Skeletal muscle satellite cell (primary cell): ENCODE results near the gene CYP51A1.
"Not testable (repeated sequence)": the region's sequence is repeated elsewhere in the genome, so short reads cannot be mapped to it uniquely, and the experiment has no call there.

Source experiments
- H3K27me3 ChIP-seq: 2 replicates; pipeline ENCODE4 v1.7.0; 2013; ENCODE audit warnings: low read length; ENCODE audit not compliant: control insufficient read depth, insufficient read depth
- H3K36me3 ChIP-seq: 2 replicates; pipeline ENCODE4 v1.7.0; 2013; ENCODE audit warnings: mild to moderate bottlenecking, control low read depth, low read length; ENCODE audit not compliant: insufficient read depth
- H3K4me1 ChIP-seq: 2 replicates; pipeline ENCODE4 v1.7.0; 2013; ENCODE audit warnings: low read length; ENCODE audit not compliant: control insufficient read depth, insufficient read depth
- H3K4me2 ChIP-seq: 2 replicates; pipeline ENCODE4 v1.7.0; 2013; ENCODE audit warnings: mild to moderate bottlenecking, low read length
- H3K4me3 ChIP-seq: 2 replicates; pipeline ENCODE4 v1.7.0; 2013; ENCODE audit warnings: low read length
- H3K9ac ChIP-seq: 2 replicates; pipeline ENCODE4 v1.7.0; 2013; ENCODE audit warnings: mild to moderate bottlenecking, low read depth, low read length, moderate library complexity
- H3K9me3 ChIP-seq: replicated peaks from 2 replicates; pipeline ENCODE4 v1.7.0; 2013; ENCODE audit warnings: mild to moderate bottlenecking, control low read depth, low read length

Gene CYP51A1

DNA sequence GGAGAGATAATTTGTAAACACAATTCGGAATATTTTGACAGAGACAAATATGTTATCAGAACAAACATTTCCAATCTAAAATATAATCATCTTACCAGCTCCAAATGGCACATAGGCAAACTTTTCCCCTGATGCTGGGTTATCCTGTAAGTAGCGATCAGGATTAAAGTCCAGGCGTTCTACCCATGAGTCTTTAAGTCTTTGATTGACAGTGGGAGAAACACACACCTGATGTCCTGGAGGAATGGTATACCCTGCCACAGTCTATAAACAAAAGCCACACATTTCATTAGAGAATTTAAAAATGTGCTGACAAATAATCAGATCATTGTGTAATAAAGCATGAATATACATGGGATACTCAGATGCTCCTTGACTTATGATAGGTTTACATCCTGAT lies 17.3 kb downstream of the CYP51A1 start:
- Histone ChIP-seq H3K27me3 (no peaks in the 10 kb centered on the region), H3K4me3 (no peak overlapping the region), H3K4me1 (no peaks in the 10 kb centered on the region), H3K9ac (no peak overlapping the region), H3K4me2 (no peak overlapping the region), H3K9me3 (no peaks in the 10 kb centered on the region), H3K36me3 (peaks cover 48% of the 10 kb centered on the region)

DNA sequence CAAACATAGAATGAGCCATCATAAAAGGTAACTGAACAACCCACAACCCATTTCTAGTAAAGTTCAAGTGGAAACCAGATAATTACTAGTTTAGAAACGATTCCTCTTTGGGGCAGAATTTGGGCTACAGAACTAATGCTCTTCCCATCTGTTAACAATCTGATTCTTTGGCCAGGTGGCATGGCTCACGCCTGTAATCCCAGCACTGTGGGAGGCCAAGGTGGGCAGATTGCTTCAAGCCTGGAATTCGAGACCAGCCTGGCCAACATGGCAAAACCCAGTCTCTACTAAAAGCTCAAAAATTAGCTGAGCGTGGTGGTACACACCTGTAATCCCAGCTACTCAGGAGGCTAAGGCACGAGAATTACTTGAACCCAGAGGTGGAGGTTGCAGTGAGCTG lies 18.5 kb downstream of the CYP51A1 start:
- Histone ChIP-seq H3K27me3 (no peaks in the 10 kb centered on the region), H3K9me3 (no peaks in the 10 kb centered on the region), H3K36me3 (peaks cover 47% of the 10 kb centered on the region)

DNA sequence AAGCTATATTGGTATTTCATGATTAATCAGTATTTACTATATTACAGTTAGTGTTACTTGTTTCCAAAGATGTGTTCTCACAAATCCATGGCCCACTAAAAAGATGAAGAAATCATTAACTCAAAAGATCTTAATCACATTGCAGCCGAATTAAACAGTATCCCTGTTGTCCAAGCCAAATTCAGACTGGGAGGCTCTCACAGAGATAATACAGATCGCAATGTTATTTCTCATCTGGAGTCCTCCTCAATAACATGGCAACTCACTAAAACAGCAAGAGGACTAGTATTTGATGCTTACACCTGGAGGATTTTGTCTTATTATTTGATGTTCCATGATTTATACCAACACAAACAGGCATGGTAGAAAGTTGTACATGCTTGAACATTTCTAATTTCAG lies 23.4 kb downstream of the CYP51A1 start:
- Histone ChIP-seq H3K4me3 (no peak overlapping the region), H3K27me3 (no peaks in the 10 kb centered on the region), H3K9me3 (no peaks in the 10 kb centered on the region), H3K4me2 (no peak overlapping the region), H3K4me1 (no peaks in the 10 kb centered on the region), H3K9ac (no peak overlapping the region), H3K36me3 (peaks cover 40% of the 10 kb centered on the region)

More for the DNA sequence above, 18.5 kb downstream of the CYP51A1 start:
- Histone ChIP-seq H3K4me3 (no peak overlapping the region), H3K9ac (no peak overlapping the region), H3K4me2 (no peak overlapping the region), H3K4me1 (no peaks in the 10 kb centered on the region)

DNA sequence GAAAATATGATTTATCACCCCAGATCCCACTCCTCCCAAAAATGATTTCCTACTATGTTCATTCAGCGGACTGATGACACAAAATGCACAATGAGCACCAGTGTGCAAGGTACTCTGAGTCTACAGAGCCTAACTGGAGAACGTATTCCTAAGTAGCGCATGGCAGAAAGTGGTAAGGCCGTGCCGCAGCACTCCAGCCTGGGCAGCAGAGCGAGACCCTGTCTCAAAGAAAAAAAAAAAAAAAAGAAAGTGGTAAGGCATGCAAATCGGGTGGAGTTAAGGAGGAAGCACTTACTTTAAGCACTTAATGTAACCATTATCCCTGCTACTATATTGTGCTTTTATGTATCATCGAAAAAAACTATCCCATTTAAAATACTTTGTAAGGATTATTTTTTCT lies 25.5 kb downstream of the CYP51A1 start:
- H3K36me3 ChIP-seq: peaks cover 31% of the 10 kb centered on the region
- H3K4me1 ChIP-seq: no peaks in the 10 kb centered on the region
- H3K27me3 ChIP-seq: no peaks in the 10 kb centered on the region
- no peak overlapping the region for H3K9ac ChIP-seq
- H3K4me3 ChIP-seq: no peak overlapping the region
- no peak overlapping the region for H3K4me2 ChIP-seq
- H3K9me3 ChIP-seq: no peaks in the 10 kb centered on the region

DNA sequence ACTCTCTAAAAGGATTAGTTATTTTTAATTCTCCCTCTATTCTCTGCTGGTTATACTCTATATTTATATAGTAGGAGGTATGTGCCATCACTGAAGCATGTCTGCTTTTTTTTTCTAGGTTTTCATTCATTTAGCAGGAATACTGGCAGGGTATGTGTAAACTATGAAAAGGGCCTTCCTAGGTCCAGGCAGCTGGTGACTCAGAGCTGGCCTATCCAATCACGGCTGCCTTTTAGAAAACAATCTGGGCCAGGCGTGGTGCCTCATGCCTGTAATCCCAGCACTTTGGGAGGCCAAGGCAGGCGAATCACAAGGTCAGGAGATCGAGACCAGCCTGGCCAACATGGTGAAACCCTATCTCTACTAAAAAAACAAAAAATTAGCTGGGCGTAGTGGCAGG lies 31.4 kb downstream of the CYP51A1 start:
- not testable (repeated sequence) for H3K4me1 ChIP-seq

DNA sequence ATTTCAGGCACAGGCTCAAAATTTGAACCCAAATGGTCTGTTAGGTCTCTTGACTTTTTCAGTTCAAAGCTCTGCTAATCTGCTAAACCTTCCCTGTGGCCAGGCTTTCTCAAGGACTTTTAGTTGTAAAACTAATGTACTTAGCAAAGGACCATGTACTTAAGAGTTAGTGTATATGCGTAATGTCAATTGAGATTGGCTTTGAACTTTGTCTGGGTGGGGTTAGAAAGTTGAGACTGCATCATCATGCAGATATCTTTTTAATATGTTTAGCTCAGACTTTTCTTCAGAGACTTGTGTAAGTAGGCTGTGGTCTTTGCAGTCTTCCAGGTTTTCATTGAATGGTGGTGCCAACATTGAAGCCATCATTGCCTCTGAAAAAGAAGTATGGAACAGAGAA lies 33.7 kb downstream of the CYP51A1 start:
- Histone ChIP-seq H3K4me3 (no peak overlapping the region), H3K9ac (no peak overlapping the region), H3K27me3 (no peaks in the 10 kb centered on the region), H3K9me3 (no peaks in the 10 kb centered on the region), H3K36me3 (peaks cover 57% of the 10 kb centered on the region), H3K4me2 (no peak overlapping the region), H3K4me1 (no peaks in the 10 kb centered on the region)

More for the DNA sequence above, 31.4 kb downstream of the CYP51A1 start:
- H3K36me3 ChIP-seq: peaks cover 51% of the 10 kb centered on the region
- not testable (repeated sequence) for H3K9ac ChIP-seq, H3K27me3 ChIP-seq, H3K4me3 ChIP-seq, H3K9me3 ChIP-seq, H3K4me2 ChIP-seq

DNA sequence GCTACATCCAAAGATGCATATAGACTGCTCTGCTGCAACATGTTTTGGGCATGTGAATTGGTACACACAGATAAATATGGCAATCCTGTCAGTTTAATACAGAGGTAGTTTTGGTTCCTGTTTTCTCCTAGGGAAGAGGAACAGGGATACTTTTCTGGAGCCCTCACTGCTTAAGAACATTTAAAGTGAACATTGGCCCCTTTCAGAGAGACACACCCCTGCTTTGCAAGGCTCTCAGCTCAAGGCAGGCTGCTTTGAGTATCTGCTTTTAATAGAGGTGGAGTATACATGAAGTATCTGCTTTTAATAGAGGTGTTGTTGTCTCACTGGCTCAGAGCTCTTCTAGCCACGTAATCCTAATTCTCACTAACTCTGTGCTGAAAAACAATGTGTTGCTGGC lies 38.9 kb downstream of the CYP51A1 start:
- H3K9me3 ChIP-seq: no peaks in the 10 kb centered on the region
- H3K4me1 ChIP-seq: no peaks in the 10 kb centered on the region
- H3K9ac ChIP-seq: no peak overlapping the region
- H3K4me2 ChIP-seq: no peak overlapping the region
- H3K27me3 ChIP-seq: no peaks in the 10 kb centered on the region
- H3K36me3 ChIP-seq: peaks cover 54% of the 10 kb centered on the region
- no peak overlapping the region for H3K4me3 ChIP-seq

DNA sequence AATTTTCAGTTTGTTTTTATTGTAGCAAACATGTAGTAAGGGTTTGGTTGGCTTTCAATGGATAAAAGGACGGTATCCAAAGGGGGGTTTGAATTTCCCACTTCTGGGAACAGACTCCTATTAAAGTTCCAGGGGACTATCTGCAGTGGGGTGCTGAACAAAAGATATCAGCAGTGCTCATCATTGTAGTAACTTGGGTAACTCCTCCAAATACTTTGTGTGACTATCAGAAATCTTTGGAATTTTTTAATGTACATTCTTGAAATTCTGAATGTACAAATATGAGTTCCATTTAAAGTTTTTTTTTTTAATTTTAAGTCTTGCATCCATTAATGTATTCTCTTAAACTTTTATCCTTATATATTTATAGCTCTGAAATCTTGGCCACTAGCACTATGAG lies 42.1 kb downstream of the CYP51A1 start:
- no peaks in the 10 kb centered on the region for H3K9me3 ChIP-seq
- no peak overlapping the region for H3K4me3 ChIP-seq
- peaks cover 45% of the 10 kb centered on the region for H3K36me3 ChIP-seq
- no peak overlapping the region for H3K4me2 ChIP-seq
- no peaks in the 10 kb centered on the region for H3K4me1 ChIP-seq
- H3K27me3 ChIP-seq: no peaks in the 10 kb centered on the region
- H3K9ac ChIP-seq: no peak overlapping the region

DNA sequence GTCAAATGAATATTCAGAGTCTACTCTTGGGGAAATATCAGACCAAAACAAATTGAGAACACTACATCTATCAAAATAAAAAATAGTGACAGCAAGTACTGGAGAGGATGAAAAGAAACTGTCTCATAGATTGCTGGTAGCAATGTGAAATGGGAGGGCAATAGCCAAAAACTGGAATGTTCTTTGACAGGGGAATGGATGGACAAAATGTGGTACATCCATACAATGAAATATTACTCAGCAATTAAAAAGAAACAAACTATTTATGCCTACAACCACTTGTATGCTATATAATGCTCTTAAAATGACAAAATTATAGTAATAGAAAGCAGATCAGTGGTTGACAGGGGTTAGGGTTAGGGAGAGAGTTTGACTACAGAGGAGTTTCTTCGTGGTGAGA lies 46.0 kb downstream of the CYP51A1 start:
- peaks cover 50% of the 10 kb centered on the region for H3K36me3 ChIP-seq
- no peak overlapping the region for H3K4me2 ChIP-seq
- H3K9ac ChIP-seq: no peak overlapping the region
- H3K4me1 ChIP-seq: no peaks in the 10 kb centered on the region
- H3K9me3 ChIP-seq: no peaks in the 10 kb centered on the region
- no peaks in the 10 kb centered on the region for H3K27me3 ChIP-seq
- H3K4me3 ChIP-seq: no peak overlapping the region

DNA sequence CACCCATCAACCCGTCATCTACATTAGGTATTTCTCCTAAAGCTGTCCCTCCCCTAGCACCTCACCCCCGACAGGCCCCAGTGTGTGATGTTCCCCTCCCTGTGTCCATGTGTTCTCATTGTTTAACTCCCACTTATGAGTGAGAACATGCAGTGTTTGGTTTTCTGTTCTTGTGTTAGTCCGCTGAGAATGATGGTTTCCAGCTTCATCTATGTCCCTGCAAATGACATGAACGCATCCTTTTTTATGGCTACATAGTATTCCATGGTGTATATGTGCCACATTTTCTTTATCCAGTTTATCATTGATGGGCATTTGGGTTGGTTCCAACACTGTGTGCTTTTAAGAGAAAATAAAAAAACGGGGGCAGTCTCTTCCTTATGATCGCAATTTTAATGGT lies 50.4 kb downstream of the CYP51A1 start:
- not testable (repeated sequence) for H3K27me3 ChIP-seq, H3K9me3 ChIP-seq, H3K4me1 ChIP-seq, H3K9ac ChIP-seq, H3K4me3 ChIP-seq, H3K4me2 ChIP-seq
- peaks cover 42% of the 10 kb centered on the region for H3K36me3 ChIP-seq

DNA sequence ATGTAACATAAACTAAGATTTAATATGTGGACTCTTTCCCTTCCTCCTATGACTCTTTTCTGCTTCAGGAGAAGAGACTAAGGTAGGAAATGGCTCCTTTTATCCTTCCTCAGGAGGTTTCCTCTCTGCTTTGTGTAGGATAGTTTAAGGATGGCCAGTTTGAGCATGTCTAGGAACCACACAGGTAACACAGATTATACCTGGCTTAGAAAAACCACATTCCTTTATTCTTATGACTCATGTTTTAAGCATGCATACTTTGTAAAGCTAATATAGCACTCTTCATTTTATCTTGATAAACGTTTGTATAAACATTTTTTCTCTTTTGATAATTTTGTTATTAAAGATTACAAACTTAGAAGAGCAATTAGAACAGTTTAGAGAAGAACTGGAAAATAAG lies 57.8 kb downstream of the CYP51A1 start:
- Histone ChIP-seq H3K4me3 (no peak overlapping the region), H3K9me3 (no peaks in the 10 kb centered on the region), H3K4me1 (no peaks in the 10 kb centered on the region)

DNA sequence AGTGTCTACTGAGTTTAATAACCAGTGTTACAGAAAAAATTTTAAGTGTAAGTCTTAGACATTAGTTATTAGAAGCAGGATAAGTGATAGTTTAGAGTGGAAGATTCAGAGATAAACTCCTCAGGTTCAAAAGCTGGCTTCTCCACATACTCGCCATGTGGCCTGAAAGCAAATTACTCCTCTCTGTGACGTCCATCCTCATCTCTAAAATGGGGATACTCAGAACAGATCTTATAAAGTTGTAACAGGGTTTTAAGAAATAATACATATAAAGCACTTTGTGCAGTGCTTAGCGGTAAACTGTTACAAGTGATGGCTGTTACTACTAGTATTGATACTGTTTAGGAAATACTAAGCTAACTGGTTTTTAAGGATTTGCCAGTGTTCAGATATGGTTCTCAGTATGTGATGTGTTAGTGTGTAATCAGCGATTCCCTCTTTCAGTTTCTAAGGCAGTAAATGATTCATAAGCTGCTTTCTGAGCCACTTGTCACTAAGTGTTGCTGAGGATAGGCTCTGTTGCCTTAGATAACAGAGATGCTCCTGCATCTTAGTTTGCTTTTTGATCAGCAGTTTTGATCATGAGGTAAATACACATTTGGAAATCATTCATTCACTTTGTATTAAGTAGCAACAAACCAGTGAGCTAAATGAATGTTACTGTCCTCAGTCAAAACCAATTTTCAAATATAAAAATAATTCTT lies 58.7 kb downstream of the CYP51A1 start:
- no peak overlapping the region for H3K9ac ChIP-seq
- H3K4me3 ChIP-seq: no peak overlapping the region
- H3K4me1 ChIP-seq: no peaks in the 10 kb centered on the region
- no peaks in the 10 kb centered on the region for H3K27me3 ChIP-seq
- no peaks in the 10 kb centered on the region for H3K9me3 ChIP-seq
- peaks cover 23% of the 10 kb centered on the region for H3K36me3 ChIP-seq
- H3K4me2 ChIP-seq: no peak overlapping the region

More for the DNA sequence above, 57.8 kb downstream of the CYP51A1 start:
- Histone ChIP-seq H3K27me3 (no peaks in the 10 kb centered on the region), H3K4me2 (no peak overlapping the region), H3K36me3 (peaks cover 23% of the 10 kb centered on the region), H3K9ac (no peak overlapping the region)
